ENCODE data around the gene LOXL3. TPM values are rescaled to one million over a fixed set of nuclear protein-coding genes. Genes with fewer than 3 reads are reported as not detected.

Gene LOXL3
- total RNA-seq, 4 donors from 2014 or later = 0.98 to 5.6 (median 2.2) TPM

GRCh38 chr2:74495440-74495839, 58.3 kb downstream of the LOXL3 start:
- intact Hi-C loops (cut with DNase I) = no loop called here

GRCh38 chr2:74493546-74493945, 60.2 kb downstream of the LOXL3 start:
- 92 to 95% methylated on average over 3 of the region's 3 CpGs for WGBS, 2 donors
- no peak for TF ChIP-seq CTCF (IDR thresholded peaks at IDR 0.05)
- no peak for TF ChIP-seq POLR2A (IDR thresholded peaks at IDR 0.05)
- no peak for DNase-seq
- Histone ChIP-seq H3K36me3 (peaks cover 25 to 40% of the 10 kb centered on the region in 2 donors), H3K4me1 (peaks cover 12 to 14% of the 10 kb centered on the region in 2 donors), H3K27ac (no peak overlapping the region), H3K9me3 (no peaks in the 10 kb centered on the region), H3K27me3 (no peaks in the 10 kb centered on the region), H3K4me3 (replicated peaks in 1 of 3) (no peak overlapping the region)
- intact Hi-C loops (cut with DNase I) = no loop called here

More at GRCh38 chr2:74495440-74495839, 58.3 kb downstream of the LOXL3 start:
- Histone ChIP-seq H3K9me3 (no peaks in the 10 kb centered on the region), H3K27ac (no peak overlapping the region), H3K4me3 (replicated peaks in 1 of 3) (no peak overlapping the region), H3K27me3 (no peaks in the 10 kb centered on the region), H3K36me3 (peaks cover 19 to 33% of the 10 kb centered on the region in 2 donors), H3K4me1 (peaks cover 21 to 26% of the 10 kb centered on the region in 2 donors)
- TF ChIP-seq CTCF (IDR thresholded peaks at IDR 0.05) (no peak), POLR2A (IDR thresholded peaks at IDR 0.05) (no peak)
- 76 to 93% methylated on average over 1 of the region's 1 CpG for WGBS, 2 donors
- DNase-seq = no peak

GRCh38 chr2:74491648-74492544, 61.8 kb downstream of the LOXL3 start:
- DNase-seq = no peak
- intact Hi-C loops (cut with DNase I) = no loop called here
- H3K4me1 ChIP-seq = no peaks in the 10 kb centered on the region
- H3K27me3 ChIP-seq = no peaks in the 10 kb centered on the region
- no peaks in the 10 kb centered on the region for H3K9me3 ChIP-seq
- TF ChIP-seq CTCF (IDR thresholded peaks at IDR 0.05) = no peak
- no peak for TF ChIP-seq POLR2A (IDR thresholded peaks at IDR 0.05)
- WGBS, 2 donors = 95 to 99% methylated on average over 12 of the region's 12 CpGs
- H3K4me3 ChIP-seq (replicated peaks in 1 of 3) = no peak overlapping the region
- peaks cover 29 to 40% of the 10 kb centered on the region in 2 donors for H3K36me3 ChIP-seq
- H3K27ac ChIP-seq = no peak overlapping the region

- TF ChIP-seq POLR2A (IDR thresholded peaks at IDR 0.05) (no peak), CTCF (IDR thresholded peaks at IDR 0.05) (no peak)
- peaks cover 29 to 48% of the 10 kb centered on the region in 2 donors for H3K36me3 ChIP-seq
- no peak overlapping the region for H3K4me3 ChIP-seq (replicated peaks in 1 of 3)
- no peaks in the 10 kb centered on the region for H3K4me1 ChIP-seq
- DNase-seq = no peak
- 94 to 96% methylated on average over 8 of the region's 9 CpGs for WGBS, 2 donors
- no peaks in the 10 kb centered on the region for H3K9me3 ChIP-seq
- no peak overlapping the region for H3K27ac ChIP-seq
- H3K27me3 ChIP-seq = no peaks in the 10 kb centered on the region
- intact Hi-C loops (cut with DNase I) = no loop called here
These were observed 63.8 kb downstream of the LOXL3 start for GRCh38 chr2:74489906-74490305.

Measured in thyroid gland (tissue), 4 donors.